H1 (cell line): Measurements from ENCODE around the gene ENO2.

Experiments used
- ASH2L ChIP-seq: fragments of 200-600, 300-600 bp; sonication (generic); IDR thresholded peaks from one replicate; pipeline ENCODE4 v1.7.1; 2017; ENCODE audit warnings: low read length
- BCL11A ChIP-seq, 2 experiments: IDR thresholded peaks; one replicate each; pipeline ENCODE4 v1.6.1; 2011; ENCODE audit warnings: low read depth in 2 of 2, low read length in 2 of 2, mild to moderate bottlenecking in 2 of 2
- CREB1 ChIP-seq: IDR thresholded peaks from 2 replicates; pipeline ENCODE4 v1.6.1; 2012; ENCODE audit warnings: inconsistent platforms
- FOSL1 ChIP-seq: IDR thresholded peaks from 2 replicates; pipeline ENCODE4 v1.6.1; 2011; ENCODE audit warnings: mild to moderate bottlenecking, low read depth, low read length, moderate library complexity; ENCODE audit not compliant: insufficient read depth
- TF ChIP-seq, protein P1 (sequence below), 3 experiments: IDR thresholded peaks; 1 replicate in 2 of 3; 2 replicates in 1 of 3; pipeline versions ENCODE4 v1.5.1 to v1.6.1; 2011; ENCODE audit warnings: low read length in 3 of 3, mild to moderate bottlenecking in 3 of 3, inconsistent platforms in 2 of 3, low read depth in 1 of 3, moderate library complexity in 1 of 3; ENCODE audit not compliant: insufficient read depth in 1 of 3; ENCODE audit errors: control extremely low read depth in 1 of 3

DNA sequence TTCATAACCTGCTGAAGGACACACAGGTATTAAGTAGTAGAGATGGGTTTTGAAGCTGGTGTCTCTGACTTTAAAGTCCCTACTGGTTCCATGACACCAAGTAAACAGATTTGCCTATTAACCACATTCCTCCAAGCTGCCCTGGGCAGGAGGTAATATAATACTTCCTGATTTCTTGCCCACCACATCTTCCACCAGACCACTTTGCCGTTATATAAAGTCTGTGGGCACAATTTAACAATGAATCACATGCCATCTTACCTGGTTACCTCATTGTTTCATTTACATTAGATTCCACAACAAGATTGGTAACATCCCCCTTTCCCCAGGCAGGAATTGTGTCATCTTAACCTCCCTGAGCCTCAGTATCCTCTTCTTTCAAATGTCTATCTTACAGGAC, 10.7 kb upstream of the ENO2 start:
- TF ChIP-seq CREB1 (no peak), ASH2L (no peak), FOSL1 (no peak), BCL11A (IDR thresholded peaks at IDR 0.05; ENCODE audit: low read depth in 2 of 2, low read length in 2 of 2) (no peak)
- TF ChIP-seq, protein P1, sequence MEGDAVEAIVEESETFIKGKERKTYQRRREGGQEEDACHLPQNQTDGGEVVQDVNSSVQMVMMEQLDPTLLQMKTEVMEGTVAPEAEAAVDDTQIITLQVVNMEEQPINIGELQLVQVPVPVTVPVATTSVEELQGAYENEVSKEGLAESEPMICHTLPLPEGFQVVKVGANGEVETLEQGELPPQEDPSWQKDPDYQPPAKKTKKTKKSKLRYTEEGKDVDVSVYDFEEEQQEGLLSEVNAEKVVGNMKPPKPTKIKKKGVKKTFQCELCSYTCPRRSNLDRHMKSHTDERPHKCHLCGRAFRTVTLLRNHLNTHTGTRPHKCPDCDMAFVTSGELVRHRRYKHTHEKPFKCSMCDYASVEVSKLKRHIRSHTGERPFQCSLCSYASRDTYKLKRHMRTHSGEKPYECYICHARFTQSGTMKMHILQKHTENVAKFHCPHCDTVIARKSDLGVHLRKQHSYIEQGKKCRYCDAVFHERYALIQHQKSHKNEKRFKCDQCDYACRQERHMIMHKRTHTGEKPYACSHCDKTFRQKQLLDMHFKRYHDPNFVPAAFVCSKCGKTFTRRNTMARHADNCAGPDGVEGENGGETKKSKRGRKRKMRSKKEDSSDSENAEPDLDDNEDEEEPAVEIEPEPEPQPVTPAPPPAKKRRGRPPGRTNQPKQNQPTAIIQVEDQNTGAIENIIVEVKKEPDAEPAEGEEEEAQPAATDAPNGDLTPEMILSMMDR (IDR thresholded peaks at IDR 0.05; ENCODE audit: control extremely low read depth in 1 of 3, insufficient read depth in 1 of 3, low read depth in 1 of 3, low read length in 3 of 3), result no peak
